Measurements from ENCODE around the gene SNRPE.
A peak's percentile ranks its signal among the peaks of the same experiment; 100 is the strongest.
"Not testable (repeated sequence)": the region's sequence is repeated elsewhere in the genome, so short reads cannot be mapped to it uniquely, and the experiment has no call there.

Gene SNRPE

DNA sequence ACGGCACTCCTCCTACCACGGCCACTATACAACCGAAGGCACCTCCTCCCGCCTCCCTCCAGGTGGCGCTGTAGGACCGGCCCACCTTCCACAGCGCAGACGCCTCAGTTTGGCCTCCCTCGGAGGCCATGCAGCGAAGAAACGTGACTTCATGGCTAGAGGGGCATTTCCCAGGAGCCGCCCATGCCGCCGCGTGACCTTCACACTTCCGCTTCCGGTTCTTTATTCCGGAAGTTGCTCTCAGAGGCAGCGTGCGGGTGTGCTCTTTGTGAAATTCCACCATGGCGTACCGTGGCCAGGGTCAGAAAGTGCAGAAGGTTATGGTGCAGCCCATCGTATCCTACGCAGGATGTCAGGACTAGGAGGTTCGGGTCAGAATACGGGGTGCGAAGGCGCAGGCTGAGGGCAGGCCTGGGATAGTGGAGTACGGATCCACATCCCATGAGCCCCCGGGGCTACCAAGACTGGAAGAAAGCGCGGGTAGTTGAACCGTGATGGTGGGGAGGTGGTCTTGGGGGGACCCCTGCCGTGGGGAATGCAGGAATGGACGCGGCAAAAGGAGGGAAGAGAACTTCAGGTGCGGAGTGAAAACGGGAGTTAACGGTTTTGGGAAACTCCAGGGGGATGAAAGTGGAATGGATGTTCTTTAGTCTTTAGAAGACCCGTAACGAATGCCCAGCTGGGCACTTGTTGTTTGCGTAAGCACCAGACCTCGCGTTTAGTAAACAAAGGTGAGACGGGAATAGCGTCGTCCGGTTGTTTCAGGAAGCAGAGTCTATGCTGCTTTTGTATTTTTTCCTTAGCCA, at the start of gene SNRPE:
TSS of gene SNRPE (plus strand) at position 221 of the 806 bp plus-strand sequence. CDS start at position 282, 61 bp downstream.
- DNase-seq = peak; percentile 88 to 97 (median 96)

DNA sequence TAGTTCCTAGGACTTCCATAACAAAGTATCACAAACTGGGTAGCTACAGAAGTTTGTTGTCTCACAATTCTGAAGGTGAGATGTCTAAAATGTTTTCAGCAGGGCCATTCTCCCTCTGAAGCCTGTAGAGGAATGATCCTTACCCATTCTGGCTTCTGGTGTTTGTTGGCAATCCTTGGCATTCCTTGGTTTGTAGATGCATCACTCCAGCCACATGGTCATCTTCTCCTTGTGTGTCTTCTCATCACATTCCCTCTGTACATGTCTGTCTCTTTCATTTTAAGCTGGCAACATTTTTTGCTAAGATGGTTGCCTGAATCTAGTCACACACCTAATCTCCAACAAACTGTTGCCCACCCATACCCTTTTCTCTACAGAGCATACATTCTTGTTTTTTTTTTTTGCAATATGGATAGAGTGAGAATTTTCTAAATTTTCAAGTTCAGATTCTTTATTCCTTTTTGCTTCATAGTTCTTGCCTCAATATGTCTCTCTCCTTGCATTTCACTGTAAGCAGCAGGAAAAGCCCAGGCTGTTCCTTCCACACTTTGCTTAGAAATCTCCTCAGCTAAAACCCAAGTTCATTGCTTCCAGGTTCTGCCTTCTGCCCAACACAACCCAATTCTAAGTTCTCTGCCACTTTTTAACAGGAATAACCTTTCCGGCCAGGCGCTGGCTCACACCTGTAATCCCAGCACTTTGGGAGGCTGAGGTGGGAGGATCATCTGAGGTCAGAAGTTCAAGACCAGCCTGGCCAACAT, 47.6 kb upstream of the SNRPE start:
- no peak for DNase-seq

DNA sequence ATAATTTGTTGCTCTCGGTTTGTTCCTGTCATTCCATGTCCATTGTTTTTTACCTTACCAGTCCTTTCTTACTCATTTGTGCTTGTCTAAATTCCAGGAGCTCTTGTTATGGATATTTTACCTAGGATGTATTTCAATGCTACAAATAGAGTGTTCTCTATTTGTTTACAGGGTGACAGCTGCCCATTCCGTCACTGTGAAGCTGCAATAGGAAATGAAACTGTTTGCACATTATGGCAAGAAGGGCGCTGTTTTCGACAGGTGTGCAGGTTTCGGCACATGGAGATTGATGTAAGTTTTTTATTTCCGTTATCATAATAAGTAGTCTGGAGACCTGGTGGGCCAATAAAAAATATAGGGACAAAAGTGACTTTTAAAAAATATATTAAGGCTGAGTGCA, 43.0 kb upstream of the SNRPE start:
- DNase-seq = no peak

DNA sequence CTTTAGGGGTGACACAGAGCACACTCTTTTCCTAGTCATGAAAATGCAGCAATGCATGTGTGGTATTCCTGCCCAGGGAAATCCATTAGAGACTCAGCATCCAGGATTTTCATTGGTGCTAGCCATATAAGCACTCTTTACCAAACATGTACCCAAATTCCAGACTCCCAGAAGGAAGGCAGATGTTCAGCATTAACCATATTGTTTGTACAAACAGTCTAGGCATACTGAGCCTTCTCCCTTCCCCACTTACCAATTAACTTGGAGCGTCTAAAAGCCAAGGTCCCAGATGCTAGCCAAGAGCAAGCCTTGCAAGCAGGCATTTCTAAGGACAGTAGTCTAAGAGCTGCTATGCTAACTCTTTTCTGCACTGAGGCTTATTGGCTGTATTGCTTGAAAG, 38.1 kb upstream of the SNRPE start:
- no peak for DNase-seq

DNA sequence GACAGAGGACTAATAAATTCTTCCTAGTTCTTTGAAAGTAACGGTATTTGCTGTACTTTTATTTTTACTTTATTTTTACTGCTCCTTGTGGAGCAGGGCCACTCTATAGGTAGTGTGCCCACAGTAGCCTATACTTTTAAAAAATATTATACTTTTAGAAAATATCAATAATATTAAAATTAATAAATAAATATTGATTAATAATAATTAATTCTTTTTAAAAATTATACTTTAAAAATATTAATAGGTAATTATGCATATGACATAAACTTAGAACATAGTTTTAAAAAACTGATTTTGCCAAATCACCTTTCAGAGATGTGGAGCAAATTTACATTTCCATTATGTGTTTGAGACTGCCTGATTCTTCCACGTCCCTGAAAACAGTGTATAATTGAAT, 35.2 kb upstream of the SNRPE start:
- DNase-seq = no peak

DNA sequence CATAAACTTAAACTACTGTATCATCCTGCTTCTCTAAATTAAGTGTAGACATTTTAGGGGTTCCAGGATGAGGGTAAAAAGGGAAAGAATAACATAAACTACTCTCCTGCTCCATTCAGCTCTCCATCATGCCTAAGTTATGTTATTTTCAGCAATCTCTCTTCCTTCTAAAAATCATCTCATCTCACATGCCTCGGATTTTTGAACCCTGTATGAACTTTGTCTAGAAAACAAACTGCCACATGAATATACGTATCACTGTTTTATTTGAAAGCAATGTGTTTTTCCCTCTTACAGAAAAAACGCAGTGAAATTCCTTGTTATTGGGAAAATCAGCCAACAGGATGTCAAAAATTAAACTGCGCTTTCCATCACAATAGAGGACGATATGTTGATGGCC, 33.4 kb upstream of the SNRPE start:
- DNase-seq = no peak

DNA sequence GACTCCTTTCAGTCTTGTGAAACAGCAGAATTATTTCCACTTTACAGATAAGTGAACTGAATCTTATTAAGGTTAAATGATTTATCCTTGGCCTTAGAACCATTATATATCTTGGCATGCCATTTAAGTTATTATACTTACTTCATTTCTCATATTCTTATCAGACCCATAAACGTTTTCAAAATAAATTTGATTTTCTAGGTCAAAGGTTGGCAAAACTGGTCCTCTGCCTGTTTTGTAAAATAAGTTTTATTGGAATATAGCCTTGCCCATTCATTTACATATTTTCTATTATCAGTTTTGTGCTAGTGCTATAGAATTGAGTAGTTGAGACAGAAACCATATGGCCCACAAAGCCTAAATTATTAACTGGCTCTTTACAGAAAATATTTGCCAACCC, 32.9 kb upstream of the SNRPE start:
- DNase-seq = no peak

DNA sequence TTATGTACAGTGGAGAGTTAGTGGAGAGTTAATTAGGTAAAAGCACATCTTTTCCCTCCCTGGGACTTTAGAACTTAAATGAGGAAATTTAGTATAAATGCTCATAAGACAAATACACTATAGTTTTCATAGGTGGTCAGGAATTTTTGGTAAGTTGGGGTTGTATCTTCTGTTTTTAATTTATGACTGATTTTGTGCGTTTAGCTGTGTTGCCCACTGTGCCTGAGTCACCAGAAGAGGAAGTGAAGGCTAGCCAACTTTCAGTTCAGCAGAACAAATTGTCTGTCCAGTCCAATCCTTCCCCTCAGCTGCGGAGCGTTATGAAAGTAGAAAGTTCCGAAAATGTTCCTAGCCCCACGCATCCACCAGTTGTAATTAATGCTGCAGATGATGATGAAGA, 32.2 kb upstream of the SNRPE start:
- DNase-seq = not testable (repeated sequence)

DNA sequence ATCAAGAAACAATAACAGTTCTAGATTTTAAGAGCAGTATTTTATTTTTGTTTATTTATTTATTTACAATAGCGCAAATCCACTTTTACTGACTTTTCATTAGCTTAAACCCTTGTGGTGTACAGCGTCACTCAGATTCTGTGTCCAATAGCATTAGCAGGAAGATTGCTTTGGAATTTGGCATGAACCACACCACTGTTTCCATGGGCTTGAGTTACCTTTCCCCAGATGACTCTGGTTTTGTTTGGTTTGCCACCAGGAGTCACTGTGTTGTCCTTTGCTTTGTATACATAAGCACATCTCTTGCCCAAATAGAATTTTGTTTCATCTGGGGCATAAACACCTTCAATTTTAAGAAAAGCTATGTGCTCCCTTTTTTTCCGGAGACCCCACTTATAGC, 25.9 kb upstream of the SNRPE start:
- no peak for DNase-seq

DNA sequence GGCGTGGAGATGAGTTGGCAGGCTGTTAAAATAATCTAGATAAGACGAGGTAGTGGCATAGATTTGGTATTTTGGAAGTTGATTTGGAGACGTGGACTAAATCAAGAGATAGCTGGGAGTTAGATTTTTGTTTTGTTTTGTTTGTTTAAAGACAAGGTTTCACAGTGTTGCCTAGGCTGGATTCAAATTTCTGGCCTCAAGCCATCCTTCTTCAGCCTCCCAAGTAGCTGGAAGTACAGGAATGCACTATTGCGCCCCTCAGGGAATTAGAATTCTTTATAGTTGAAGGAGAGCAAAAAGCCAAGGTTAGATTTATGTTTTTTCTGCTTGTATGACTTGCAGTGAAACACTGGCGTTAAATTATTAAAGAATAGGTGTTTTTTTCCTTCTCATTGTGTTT, 22.3 kb upstream of the SNRPE start:
- DNase-seq = no peak

DNA sequence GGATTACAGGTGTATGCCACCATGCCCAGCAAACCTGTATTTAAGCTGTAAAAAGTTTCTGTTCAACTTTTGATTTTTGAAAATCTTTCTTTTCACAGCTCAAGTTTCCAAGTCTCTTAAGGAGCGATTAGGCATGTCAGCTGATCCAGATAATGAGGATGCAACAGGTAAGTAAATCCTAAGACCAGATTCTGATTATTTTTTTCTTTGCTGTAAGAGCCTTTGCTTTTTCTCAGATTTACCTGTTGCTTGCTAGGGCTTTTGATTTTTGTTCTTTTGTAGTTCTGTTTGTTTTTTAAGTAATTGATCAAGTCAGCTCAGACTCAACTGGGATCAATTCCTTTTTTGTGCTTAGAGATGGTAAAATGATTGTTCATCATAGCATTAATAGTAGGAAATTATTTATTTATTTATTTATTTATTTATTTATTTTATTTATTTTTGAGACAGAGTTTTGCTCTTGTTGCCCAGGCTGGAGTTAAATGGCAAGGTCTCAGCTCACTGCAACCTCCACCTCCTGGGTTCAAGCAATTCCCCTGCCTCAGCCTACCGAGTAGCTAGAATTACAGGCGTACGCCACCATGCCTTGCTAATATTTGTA, 21.1 kb upstream of the SNRPE start:
- DNase-seq = no peak

DNA sequence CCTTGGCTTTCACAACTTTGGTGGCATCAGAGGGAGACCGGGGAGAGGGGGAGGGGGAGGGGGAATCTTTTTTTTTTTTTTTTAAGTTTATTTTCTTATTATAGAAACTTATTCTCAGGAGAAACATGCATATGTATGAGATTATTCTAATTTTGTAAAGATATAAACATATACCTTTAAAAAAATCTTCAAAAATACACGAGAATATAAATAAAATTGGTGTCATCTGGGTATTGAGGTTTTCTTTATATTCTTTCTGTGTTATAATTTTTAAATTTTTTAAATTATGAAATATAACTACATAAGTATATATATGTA, 18.9 kb upstream of the SNRPE start:
- DNase-seq = no peak

DNA sequence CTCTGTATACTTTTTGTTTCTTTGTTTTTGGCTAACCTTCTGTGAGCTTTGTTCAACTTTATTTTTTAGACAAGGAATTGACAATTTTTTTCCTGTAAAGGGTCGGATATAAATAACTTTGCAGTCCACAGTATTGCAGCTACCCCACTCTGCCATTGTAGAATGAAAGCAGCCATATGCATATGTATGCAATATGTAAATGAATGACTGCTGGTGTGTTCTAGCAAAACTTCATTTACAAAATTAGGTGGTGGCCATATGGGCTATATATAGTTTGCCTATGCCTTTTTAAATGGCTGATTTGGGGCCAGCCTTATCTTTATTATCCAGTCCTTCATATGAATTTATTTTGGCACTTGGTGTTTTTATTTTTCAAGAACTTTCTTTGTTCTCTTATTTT, 18.0 kb upstream of the SNRPE start:
- no peak for DNase-seq

DNA sequence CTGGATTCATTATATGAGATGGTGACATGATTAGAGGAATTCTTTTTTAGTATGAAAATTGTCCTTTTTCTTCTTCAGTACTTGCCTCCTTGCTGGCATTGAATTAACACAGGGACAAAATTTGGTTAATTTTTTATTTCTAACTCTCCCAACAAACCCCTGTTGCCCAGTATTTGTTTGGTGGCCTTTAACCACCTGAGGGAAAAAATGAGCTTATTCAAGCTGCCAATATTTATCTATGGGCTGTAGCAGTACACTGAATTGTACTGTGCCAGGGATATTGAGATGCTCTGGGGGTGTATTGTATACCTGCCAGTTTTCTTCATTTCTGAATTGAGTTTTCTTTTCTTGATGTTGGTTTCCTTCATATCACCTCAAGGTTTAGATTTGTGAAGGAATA, 8.3 kb upstream of the SNRPE start:
- not testable (repeated sequence) for DNase-seq

DNA sequence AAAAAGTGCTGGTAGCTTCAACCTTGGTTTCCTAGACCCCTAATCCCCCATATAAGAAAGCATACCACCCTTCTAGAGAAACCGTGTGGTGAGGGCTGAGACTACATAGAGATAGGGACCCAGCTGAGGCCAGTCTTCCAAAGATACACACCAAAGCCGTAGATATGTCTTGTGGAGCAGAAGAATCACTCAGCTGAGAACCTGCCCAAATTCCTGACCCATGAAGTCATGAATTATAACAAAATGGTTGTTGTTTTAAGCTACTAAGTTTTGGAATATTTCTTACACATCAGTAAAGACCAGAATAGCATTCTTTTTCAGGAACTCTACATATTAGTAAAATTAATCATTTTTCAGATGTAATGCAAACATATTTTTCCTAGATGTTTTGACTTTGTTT, 3.3 kb upstream of the SNRPE start:
- DNase-seq = no peak

DNA sequence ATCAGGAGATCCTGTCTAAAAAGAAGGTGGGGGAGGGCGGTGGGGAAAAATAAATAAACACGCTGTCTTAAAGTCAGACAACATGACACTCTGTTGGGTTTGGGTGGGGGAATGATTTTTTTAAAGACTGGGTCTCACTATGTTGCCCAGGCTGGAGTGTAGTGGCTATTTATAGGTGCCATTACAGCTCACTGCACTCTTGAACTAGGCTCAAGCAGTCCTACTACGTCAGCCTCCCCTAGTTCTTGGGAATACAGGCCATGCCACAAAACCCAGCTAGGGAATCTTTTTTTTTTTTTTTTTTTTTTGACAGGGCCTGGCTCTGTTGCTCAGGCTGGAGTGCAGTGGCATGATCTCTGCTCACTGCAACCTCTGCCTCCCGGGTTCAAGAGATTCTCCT, 2.4 kb upstream of the SNRPE start:
- DNase-seq = no peak

DNA sequence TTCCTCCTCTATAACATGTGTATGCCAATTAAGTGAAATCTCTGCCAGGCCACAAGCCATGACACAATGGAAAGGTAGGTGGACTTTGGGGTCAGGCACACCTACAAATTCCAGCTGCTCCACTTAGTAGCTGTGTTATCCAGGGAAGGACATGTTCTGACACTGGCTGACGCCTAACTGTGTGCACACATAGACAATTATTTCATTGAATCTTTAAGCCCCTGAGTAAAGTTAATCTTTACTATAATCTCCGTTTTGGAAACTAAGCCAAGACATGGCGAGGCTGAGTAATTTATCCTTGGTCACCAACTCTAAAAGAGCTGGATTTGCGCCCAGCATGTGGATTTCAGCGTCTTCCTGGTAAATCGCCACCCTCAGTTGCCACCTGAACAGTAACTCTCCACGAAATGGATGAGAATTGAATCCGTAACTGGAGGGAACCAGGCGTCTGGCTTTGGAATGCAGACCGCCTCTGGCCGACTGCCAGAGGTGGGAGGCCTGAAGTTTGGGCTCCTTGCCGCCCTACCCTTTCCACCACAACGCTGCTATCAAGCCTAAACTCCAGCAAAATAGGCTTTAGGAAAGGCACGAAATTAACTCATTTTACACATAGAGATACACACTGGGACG, 888 bp upstream of the SNRPE start:
- DNase-seq = no peak

DNA sequence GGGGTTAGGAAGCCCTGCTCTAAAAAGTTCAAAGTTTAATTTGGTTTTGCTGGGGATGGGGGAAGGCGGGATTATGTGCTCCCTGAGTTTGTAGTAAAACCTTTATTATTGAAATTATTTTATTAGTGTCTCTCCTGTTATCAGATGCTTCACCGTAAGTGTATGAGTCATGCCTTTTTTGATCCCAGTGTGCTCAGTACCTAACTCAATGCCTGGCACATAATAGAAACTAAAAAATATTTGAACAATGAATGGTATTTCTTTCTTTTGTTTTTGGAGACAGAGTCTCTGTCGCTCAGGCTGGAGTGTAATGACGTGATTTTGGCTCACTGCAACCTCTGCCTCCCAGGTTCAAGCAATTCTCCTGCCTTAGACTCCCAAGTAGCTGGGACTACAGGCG, 6.4 kb downstream of the SNRPE start:
- DNase-seq = no peak

DNA sequence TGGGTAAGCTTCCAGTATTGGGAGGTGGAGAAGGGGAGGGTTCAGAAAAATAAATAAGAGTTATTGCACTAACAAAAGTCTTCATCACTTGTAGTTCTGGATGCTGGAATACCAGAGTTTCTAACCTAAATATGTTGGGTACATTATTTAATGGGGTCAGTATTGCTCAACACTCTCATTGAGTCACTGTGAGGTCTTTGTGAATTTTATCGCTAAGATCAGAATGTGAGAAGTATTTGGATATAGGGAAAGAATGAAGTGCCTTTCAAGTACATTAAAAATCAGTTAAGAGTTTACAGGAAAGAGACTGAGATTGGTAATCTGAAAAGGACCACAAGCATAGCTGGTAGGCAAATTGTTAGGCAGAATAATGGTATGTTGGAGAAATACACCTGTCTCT, 8.8 kb downstream of the SNRPE start:
- no peak for DNase-seq

DNA sequence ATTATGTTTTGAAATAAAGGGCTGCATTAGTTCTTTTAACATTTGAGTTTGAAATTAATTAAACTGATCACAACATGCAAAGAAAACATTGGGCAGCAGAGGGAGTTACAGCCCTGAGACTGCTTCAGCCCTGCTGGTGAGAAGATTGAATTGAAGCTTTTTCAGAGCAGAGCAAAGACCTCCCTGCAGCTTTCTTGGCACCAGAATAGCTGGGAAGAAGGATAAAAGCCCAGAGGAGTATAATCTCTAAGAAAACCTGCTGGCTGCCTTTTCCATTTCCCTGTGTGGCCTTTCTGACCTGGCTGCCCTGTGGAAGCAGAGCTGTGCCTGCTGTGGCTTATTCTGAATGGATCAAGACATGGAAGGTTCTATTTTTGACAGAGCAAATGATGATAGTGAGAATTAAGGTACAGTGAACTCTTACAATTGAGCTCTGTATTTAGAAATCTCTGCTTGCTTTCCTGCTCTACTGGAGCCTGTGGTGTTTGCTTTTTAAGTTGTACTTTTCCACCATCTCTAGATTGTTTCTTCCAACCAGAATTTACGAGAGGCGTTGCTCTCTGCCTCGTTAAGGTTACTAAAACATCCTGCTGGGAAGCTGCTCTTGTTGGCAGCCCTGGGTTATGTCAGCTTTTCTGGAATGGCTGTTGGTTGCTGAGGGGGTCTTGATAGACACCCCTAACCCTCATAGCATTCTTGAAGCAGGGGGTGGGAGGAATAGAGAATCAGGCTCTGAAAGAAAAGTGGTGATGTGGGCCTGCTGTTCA, 9.9 kb downstream of the SNRPE start:
- DNase-seq = peak in 2 of 6 experiments; percentile 7 to 8

DNA sequence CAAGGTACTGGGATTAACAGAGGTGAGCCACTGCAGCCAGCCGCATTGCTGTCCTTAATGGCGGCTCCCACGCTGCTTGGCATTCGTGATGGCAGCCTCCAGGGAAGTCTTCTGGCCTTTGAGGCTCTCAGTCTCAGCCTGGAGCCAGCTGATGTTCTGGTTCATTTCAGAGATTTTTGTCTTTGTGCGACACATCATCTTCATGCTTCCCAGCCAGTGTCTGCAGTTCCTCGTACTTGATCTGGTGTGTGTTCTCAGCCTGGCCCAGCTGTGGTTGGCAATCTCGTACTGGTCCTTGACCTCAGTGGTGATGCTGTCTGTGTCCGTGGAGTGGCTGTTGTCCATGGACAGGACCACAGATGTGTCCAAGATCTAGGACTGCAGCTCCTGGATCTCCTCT, 11.7 kb downstream of the SNRPE start:
- DNase-seq = no peak

DNA sequence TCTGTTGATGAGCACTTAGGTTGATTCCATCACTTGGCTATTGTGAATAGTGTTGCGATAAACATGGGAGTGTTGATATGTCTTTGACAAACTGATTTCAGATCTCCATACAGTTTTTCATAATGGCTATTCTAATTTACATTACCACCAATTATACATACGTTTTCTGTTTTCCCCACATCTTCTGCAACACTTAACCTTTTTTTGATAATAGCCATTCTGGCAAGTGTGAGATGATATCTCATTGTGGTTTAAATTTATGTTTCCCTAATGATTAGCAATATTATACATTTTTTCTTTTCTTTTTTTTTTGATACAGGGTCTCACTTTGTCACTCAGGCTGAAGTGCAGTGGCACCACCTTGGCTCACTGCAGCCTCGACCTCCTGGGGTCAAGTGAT, 17.0 kb downstream of the SNRPE start:
- no peak for DNase-seq

DNA sequence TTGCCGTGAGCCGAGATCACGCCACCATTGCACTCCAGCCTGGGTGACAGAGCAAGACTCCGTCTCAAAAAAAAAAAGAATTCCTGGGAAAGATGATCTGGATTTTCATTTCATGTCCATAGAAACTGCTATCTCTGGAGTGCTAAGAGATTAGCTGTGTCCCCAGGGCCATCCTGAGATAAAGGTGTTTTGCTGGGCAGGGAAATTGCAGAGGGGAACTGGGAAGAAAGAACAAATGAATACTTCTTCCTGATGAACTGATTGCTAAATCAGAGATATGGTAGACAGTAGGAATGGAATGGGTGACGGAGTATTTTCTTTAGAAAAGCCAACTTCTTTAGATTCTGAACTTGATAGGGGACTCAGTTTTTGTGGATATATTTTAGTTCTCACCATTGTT, 19.2 kb downstream of the SNRPE start:
- no peak for DNase-seq
